GM19438 (cell line): ENCODE data around the gene SH3BGRL2.

Source experiments
- ATAC-seq: cut with Tn5 transposase; IDR thresholded peaks from one replicate; pipeline ENCODE4 v1.9.1; 2021; ENCODE audit warnings: low read depth; ENCODE audit not compliant: unreplicated experiment

SH3BGRL2 gene

DNA sequence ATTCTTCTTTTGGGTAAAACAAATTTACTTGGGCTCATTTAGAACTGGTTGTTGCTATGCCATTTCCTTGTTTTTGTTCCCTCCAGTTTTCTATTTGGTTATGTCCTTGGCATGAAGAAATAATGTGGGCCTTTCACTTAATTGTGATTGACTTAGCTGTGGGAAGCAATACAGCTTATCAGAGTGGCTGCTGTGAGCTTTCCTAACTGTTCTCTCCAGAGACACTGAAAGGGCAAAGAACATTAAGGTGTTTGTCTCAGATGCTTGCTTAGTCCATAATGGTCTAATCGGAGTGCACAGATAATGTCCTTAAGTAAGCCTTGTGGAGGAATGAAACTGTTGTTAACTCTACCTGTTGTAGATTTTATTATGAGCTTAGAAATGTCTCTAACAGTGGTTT, 56.6 kb downstream of the SH3BGRL2 start:
- ATAC-seq = no peak

GRCh38 chr6:79694156-79694555, 63.0 kb downstream of the SH3BGRL2 start:
- ATAC-seq = no peak

DNA sequence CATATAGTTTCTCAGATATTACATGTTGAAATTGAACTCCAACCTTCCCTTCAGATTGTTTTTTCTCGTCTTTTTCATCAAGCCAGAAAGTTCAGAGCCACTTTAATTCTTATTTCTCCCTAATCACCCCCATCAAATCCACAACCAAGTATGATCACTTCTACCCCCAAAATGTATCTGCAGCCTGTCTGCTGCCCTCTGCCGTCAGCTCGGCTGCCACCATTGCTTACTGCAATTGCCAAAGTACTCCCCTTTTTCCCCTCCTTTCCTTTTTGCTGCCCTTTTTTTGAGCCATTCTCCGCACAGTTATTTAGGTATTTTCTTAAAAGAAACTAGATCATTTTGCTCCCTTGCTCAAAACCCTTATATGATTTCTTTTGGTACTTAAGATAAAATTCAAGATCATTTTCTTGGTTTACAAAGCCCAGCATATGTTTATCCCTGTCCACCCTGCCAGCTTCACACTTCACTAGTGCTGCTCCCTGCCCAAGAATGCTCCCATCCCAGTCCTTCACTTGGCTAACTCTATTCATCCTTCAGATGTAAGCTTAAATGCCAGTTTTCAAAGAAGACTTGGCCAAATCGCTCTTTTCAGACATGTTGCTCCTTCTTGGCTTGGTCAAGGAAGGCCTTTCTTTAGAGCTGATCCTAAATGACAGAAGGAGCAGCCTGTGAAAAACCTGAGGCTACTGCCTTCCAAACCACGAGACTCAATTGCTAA, 63.7 kb downstream of the SH3BGRL2 start:
- ATAC-seq = no peak

GRCh38 chr6:79697430-79697829, 66.3 kb downstream of the SH3BGRL2 start:
- ATAC-seq = no peak

DNA sequence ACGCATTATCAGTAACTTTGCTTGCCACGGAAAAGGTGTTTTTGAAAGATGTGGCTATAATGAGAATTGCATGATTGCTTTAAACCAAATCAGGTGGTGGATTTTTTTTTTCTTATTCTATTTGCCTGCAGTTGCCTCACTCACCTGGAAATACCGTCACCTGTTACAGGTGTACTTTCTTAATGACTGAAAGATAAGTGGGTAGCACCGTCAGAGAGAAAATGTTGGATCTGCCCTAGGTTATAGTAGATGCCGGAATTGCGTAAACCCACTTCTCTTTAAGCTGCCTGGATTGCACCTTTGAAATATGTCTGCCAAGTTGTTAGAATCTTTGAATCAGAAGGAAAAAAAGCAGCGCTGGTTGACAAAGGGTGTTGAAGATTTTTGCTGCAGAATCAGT, 68.5 kb downstream of the SH3BGRL2 start:
- ATAC-seq = no peak

GRCh38 chr6:79702691-79703090, 71.6 kb downstream of the SH3BGRL2 start:
- ATAC-seq = no peak

DNA sequence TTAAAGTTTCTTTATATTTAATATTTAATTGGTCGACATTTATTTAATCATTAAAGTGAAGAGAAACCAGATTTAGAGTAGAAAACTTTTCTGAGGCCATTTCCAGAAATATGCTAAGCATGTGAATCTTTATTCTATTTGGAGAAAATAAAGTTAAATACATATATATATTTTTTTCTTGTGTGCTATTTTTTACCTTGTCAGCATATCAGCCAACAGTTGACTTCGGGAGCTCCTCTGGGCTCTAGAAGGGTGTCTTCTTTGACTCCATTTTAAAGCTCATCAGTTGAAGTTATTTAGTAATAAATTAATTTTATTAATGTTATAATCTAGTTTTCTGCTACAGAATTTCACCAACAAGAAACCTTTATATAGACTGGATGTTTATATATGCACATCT, 73.1 kb downstream of the SH3BGRL2 start:
- no peak for ATAC-seq

- ATAC-seq = no peak
Measured at GRCh38 chr6:79705456-79705995, 74.4 kb downstream of the SH3BGRL2 start.

- ATAC-seq = no peak
Measured at GRCh38 chr6:79706527-79706926, 75.4 kb downstream of the SH3BGRL2 start.

- ATAC-seq = no peak
Measured at GRCh38 chr6:79707621-79708020, 76.5 kb downstream of the SH3BGRL2 start.

- no peak for ATAC-seq
Measured at GRCh38 chr6:79708095-79708791, 77.1 kb downstream of the SH3BGRL2 start.

GRCh38 chr6:79710127-79710526, 79.0 kb downstream of the SH3BGRL2 start:
- no peak for ATAC-seq

DNA sequence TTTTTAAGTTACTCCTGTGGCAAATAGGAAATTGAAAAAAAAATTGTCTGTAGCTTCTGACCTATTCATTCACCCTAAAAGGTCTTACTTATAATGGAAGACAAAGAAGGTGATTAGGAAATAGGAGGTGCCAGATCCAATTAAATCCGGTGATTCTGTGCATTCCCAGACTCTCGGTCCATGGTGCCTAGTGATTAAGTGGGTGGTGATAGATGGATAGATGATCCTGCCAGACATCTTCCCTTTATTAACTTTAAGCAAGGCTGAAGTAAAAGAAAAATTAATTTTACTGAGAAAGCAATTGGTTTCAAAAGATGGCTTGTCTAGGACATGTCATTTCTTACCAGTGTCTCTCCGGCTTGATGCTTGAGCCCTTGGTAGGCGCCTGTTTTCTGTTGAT, 80.0 kb downstream of the SH3BGRL2 start:
- ATAC-seq = no peak

GRCh38 chr6:79712144-79712543, 81.0 kb downstream of the SH3BGRL2 start:
- no peak for ATAC-seq

GRCh38 chr6:79712616-79713135, 81.5 kb downstream of the SH3BGRL2 start:
- ATAC-seq = no peak

- ATAC-seq = no peak
Measured at GRCh38 chr6:79713701-79714322, 82.7 kb downstream of the SH3BGRL2 start.

DNA sequence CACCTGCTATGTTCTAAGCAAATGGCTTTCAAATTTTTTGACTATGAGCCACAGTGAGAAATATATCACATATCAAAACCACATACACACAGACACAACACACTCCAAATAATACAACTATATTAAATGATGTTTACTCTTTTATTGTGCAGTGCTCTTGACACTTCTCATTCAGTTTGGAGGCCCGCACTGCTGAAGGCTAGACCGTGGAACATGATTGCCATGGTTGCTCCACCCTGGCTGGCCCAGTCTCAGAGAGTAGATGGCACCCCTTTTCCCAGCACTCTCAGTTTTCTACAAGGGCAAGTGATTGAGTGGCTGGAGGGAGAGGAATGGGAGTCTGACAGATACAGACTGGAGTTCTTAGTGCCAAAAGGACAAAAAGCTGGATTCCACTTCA, 86.9 kb downstream of the SH3BGRL2 start:
- ATAC-seq = no peak

- ATAC-seq = no peak
Measured at GRCh38 chr6:79718509-79719247, 87.5 kb downstream of the SH3BGRL2 start.

DNA sequence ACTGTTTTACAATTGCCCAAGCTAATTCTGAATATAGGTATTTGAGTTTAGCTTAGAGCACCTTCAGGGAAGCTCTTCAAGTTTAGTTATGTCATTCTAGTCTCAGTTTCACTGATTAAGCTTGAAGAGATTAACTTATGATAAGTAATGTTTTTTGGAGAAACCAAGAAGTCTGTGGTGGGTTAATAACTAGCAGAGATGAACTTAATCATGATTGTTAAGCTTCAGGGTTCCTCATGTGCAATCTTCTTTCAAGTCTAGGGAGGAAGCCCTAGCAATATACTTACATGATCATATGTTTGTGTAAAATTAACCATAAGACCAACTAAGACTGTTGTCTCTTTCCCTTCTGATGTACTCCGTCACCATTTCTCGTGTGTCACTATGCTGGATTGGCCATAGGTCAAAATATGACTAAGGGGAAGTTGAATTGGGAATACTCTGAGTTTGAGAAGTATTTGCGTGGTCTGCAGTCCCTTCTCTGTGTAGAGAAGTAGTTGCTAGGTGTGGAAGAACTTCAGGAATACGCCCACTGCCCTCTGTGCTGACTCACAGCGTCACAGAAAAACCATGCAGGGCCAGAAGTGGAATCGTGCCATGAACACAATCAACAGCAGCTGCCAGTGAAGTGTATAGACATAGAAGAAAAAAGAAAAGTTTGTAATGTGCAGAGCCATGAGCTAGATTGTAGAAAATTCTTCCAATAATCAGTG, 88.3 kb downstream of the SH3BGRL2 start:
- no peak for ATAC-seq

DNA sequence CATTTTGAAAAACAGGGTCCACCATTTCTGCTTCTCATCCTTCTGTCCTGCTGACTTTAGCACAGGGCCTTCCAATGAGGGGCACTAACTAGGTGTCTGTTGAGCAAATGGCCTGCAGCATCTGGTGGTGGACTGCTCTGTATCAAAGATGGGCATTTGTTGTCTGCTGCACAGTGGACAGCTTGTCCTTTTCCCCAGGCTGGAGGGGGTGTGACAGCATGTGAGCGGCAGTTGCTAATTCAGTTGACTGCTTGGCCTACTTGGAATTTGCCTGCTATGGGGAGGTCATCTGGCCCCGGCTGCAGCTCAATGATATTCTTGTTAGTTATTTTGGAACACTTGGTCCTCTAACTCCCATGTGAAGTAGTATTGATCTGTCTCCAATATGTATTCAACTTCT, 93.7 kb downstream of the SH3BGRL2 start:
- no peak for ATAC-seq
